GM12891 (cell line): ENCODE results near the gene GPR135.

ENCODE experiments used
- POLR2A ChIP-seq: IDR thresholded peaks from 2 replicates; pipeline ENCODE4 v1.6.1; 2011; ENCODE audit warnings: low read depth, low read length, control low read depth
- POLR2AphosphoS5 ChIP-seq: IDR thresholded peaks from 2 replicates; pipeline ENCODE4 v1.6.1; 2011; ENCODE audit warnings: low read depth, low read length, control low read depth
- POU2F2 ChIP-seq: IDR thresholded peaks from 2 replicates; pipeline ENCODE4 v1.6.1; 2011; ENCODE audit warnings: low read depth, mild to moderate bottlenecking, control low read depth, low read length, moderate library complexity
- SPI1 ChIP-seq: IDR thresholded peaks from 2 replicates; pipeline ENCODE4 v1.6.1; 2011; ENCODE audit warnings: low read depth, low read length, control low read depth
- TAF1 ChIP-seq: IDR thresholded peaks from 2 replicates; pipeline ENCODE4 v1.6.1; 2011; ENCODE audit warnings: low read depth, low read length, control low read depth

DNA sequence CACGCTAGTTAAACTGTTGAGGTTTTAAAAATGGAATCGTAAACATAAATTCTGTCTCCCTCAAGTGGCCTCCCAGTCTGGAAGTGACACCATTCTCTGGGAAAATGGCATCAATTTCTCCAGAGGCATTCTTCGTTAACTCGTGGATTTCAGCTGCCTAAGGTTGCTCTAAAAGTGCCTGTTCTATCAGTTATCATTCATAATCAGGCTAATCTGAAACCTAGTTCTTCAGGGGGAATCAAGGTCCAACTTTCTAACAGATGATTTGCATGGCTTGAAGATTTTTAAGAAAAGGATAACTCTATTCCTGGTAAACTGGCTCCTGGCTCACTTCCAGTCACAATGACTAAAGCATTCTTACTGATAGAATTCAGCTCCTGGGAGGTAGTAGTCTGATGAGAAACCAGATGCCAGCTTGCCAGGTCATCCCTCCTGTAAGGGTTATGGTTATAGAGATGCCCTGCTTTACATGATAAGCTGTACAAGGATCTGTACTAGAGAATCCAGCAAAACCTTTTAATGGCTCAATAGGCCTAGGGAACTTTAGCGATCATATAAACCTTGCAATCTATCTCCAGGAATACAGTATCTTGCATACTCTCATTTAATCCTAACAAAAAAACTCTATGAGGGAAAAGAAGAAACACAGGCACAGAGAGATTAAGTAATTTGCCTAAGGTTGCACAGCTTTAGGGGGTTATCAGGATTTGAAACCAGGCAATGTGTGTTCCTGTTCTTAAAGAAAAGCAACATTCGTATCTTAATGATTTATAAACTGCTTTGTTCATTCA lies 17.6 kb upstream of the GPR135 start:
- TF ChIP-seq POLR2A (no peak), POU2F2 (no peak), TAF1 (no peak), SPI1 (no peak), POLR2AphosphoS5 (no peak)
